K562 (cell line): ENCODE results near the gene CACNA1S. TPM values are rescaled to one million over a fixed set of nuclear protein-coding genes. Genes with fewer than 3 reads are reported as not detected.

ENCODE experiments used
- ATAC-seq: fragments of 200-7000 bp; cut with Tn5 transposase; 3 replicates; pipeline ENCODE4 v1.9.1; 2020; ENCODE audit warnings: moderate library complexity
- BruUV-seq: library from RNA; stranded (reverse); fragments of 400-500 nt; replicated peaks from 2 replicates; lab custom pipeline; 2021; lab: Mats Ljungman, UMichigan
- CTCF ChIA-PET: fragments of 300-600 bp; formaldehyde crosslinking; extraction: SDS; loops from one replicate; lab custom pipeline; 2021; ENCODE audit warnings: low intra/inter-chr PET ratio; lab: Yijun Ruan, JAX
- POLR2A ChIA-PET: fragments of 300-600, 350-650 bp; sonication (Branson Sonifier 250); formaldehyde crosslinking; extraction: SDS; loops from one replicate; lab custom pipeline; 2021; ENCODE audit warnings: antibody characterized with exemption, inconsistent platforms; lab: Yijun Ruan, JAX
- DNase-seq, 4 experiments: peaks; one replicate each; pipeline versions ENCODE4 v3.0.0 to v3.0.0-alpha.2; 2011 to 2018; ENCODE audit warnings: low spot score in 3 of 4, mixed read lengths in 3 of 4; ENCODE audit errors: extremely low read depth in 1 of 4
- FAIRE-seq: peaks from 2 replicates; lab custom pipeline; 2011; peaks lifted over from hg19 to GRCh38; lab: Jason Lieb, UNC
- H2AFZ ChIP-seq: 2 replicates; pipeline ENCODE4 v1.6.0; 2011; ENCODE audit warnings: low read depth, low read length, control low read depth, inconsistent platforms
- H3K27ac ChIP-seq: fragments of 200-600 bp; 3 replicates; pipeline ENCODE4 v1.8.0; 2011; ENCODE audit warnings: low read depth, mild to moderate bottlenecking, control low read depth, inconsistent platforms, low read length, moderate library complexity, mixed read lengths; ENCODE audit errors: extremely low read depth
- H3K27me3 ChIP-seq, 2 experiments: fragments of 300-600 bp in 1 of 2; 2 replicates in 1 of 2; 3 replicates in 1 of 2; pipeline versions ENCODE4 v1.6.0 to v1.8.0; 2011; ENCODE audit warnings: inconsistent platforms in 2 of 2, low read length in 2 of 2, mild to moderate bottlenecking in 1 of 2, mixed read lengths in 1 of 2, moderate library complexity in 1 of 2; ENCODE audit not compliant: control insufficient read depth in 2 of 2, insufficient read depth in 2 of 2
- H3K36me3 ChIP-seq: fragments of 300-600 bp; 3 replicates; pipeline ENCODE4 v1.8.0; 2011; ENCODE audit warnings: mild to moderate bottlenecking, low read length, inconsistent platforms; ENCODE audit not compliant: control insufficient read depth, insufficient read depth
- H3K4me1 ChIP-seq, 2 experiments: fragments of 200-600 bp in 1 of 2; replicated peaks in 1 of 2; 2 replicates in 1 of 2; 3 replicates in 1 of 2; pipeline versions ENCODE4 v1.5.1 to v1.8.0; 2011; ENCODE audit warnings: inconsistent platforms in 2 of 2, low read length in 2 of 2, mild to moderate bottlenecking in 1 of 2, mixed read lengths in 1 of 2, moderate library complexity in 1 of 2; ENCODE audit not compliant: control insufficient read depth in 2 of 2, insufficient read depth in 2 of 2
- H3K4me2 ChIP-seq: 2 replicates; pipeline ENCODE4 v1.6.1; 2011; ENCODE audit warnings: low read length, control low read depth, inconsistent platforms, mixed read lengths; ENCODE audit not compliant: insufficient read depth
- H3K4me3 ChIP-seq: fragments of 200-600 bp; sonication (generic), shearing (Covaris generic); 2 replicates; pipeline ENCODE4 v1.5.1; 2016; ENCODE audit warnings: control low read depth, inconsistent platforms
- H3K79me2 ChIP-seq: fragments of 200-600 bp; 3 replicates; pipeline ENCODE4 v1.8.0; 2011; ENCODE audit warnings: low read length, inconsistent platforms; ENCODE audit not compliant: control insufficient read depth, insufficient read depth
- H3K9ac ChIP-seq, 2 experiments: 2 replicates each; pipeline versions ENCODE4 v1.6.0 to v1.6.1; 2011; ENCODE audit warnings: low read depth in 2 of 2, low read length in 2 of 2, control low read depth in 1 of 2, inconsistent platforms in 1 of 2, mild to moderate bottlenecking in 1 of 2, mixed read lengths in 1 of 2; ENCODE audit not compliant: insufficient read depth in 1 of 2
- H3K9me1 ChIP-seq: one replicate; pipeline ENCODE4 v1.6.0; 2011; ENCODE audit warnings: inconsistent platforms, mild to moderate bottlenecking, low read length, moderate library complexity; ENCODE audit not compliant: control insufficient read depth, insufficient read depth
- H3K9me3 ChIP-seq: replicated peaks from 2 replicates; pipeline ENCODE4 v1.5.1; 2011; ENCODE audit warnings: low read depth, low read length, inconsistent platforms; ENCODE audit not compliant: control insufficient read depth, insufficient read depth
- H4K20me1 ChIP-seq: replicated peaks from 2 replicates; pipeline ENCODE4 v1.6.1; 2011; ENCODE audit warnings: low read length, inconsistent platforms, mixed read lengths; ENCODE audit not compliant: control insufficient read depth, insufficient read depth
- NRF1 ChIP-seq, 2 experiments: fragments of 450-650 bp; IDR thresholded peaks in 1 of 2; conservative IDR thresholded peaks in 1 of 2; 2 replicates each; pipeline ENCODE4 v1.6.1; 2014; ENCODE audit warnings: mild to moderate bottlenecking in 2 of 2
- ZNF134 ChIP-seq: fragments of 250-450 bp; sonication (Bioruptor Pico); conservative IDR thresholded peaks from 2 replicates; pipeline ENCODE4 v1.4.0; 2020
- WGBS: fragments of 100-300 bp; shearing (Covaris generic); methylation state at CpG from one replicate; pipeline ENCODE4 v1.1.6; 2016; ENCODE audit warnings: low coverage, mixed read lengths; ENCODE audit not compliant: insufficient coverage; ENCODE audit errors: missing lambda C conversion rate; 5-methylcytosine and 5-hydroxymethylcytosine counted together
- in situ Hi-C: fragments of 300-500 bp; cut with MboI; formaldehyde crosslinking; loops from 4 replicates; pipeline ENCODE4 v1.15.0; 2018; ENCODE audit warnings: inconsistent platforms, mixed read lengths
- intact Hi-C: fragments of 100-400 bp; cut with micrococcal nuclease; formaldehyde crosslinking; loops from 2 replicates; pipeline ENCODE4 v1.14.2; 2022
- polyA plus RNA-seq, 8 experiments: library from polyadenylated mRNA; depleted of rRNA in 4 of 8; stranded (reverse) in 5 of 8; unstranded in 3 of 8; fragments of >200 nt; fragmentation: Nextera tagmentation in 2 of 8; fragmentation: Illumina TruSeq in 1 of 8; extraction: Ambion mirVana in 2 of 8; extraction: Trizol in 1 of 8; gene quantifications; 2 replicates each; pipeline versions ENCODE4 v1.2.1 to v1.2.3, GENCODE V29; 2011 to 2014; ENCODE audit warnings: inconsistent platforms in 1 of 8, missing spikeins in 1 of 8
- total RNA-seq, 7 experiments: library from RNA; depleted of rRNA in 6 of 7; stranded (reverse); fragments of >200 nt in 6 of 7; fragmentation: Illumina TruSeq in 2 of 7; extraction: Trizol in 2 of 7; gene quantifications; 2 replicates each; pipeline versions ENCODE4 v1.2.1 to v1.2.3, GENCODE V29; 2011 to 2021; ENCODE audit warnings: low replicate concordance in 1 of 7
- TF ChIP-seq, protein P1 (sequence below): sonication (generic); formaldehyde crosslinking; IDR thresholded peaks from 2 replicates; pipeline ENCODE4 v1.9.0; 2022; ENCODE audit warnings: mild to moderate bottlenecking, missing genetic modification reagents
- TF ChIP-seq, protein P2 (sequence below): sonication (generic); formaldehyde crosslinking; IDR thresholded peaks from 2 replicates; pipeline ENCODE4 v1.9.0; 2022; ENCODE audit warnings: mild to moderate bottlenecking, missing genetic modification reagents

CACNA1S gene
- total and polyA plus RNA-seq, 9 of the 15 experiments (the other 6 are each of a cell fraction or from before 2014, with no cell fraction given) = not detected

DNA sequence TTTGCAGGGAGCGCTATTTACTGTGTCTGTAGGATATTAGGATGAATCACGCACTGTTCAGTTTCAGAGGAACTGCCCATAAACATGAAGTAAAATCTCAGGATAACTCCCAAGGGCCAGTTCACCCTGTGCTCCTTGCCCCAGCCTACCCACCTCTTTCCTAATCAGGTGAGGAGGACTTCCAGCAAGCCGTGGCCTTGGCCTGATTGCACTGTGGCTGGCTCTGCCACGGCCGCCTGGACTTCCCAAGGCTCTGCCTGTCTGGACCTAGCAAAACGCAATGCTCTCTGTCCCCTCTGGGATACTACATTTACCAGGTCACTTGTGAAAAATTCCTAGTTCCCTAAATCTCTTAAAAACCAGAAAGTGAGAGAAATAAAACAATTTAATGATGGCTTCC is 22.2 kb upstream of the CACNA1S start:
- CTCF ChIA-PET = no interaction called here
- no peak for DNase-seq
- Histone ChIP-seq H3K27me3 (peaks cover 7 to 10% of the 10 kb centered on the region in 2 experiments), H4K20me1 (peaks cover 13% of the 10 kb centered on the region), H3K4me2 (no peak overlapping the region), H2AFZ (no peak overlapping the region), H3K36me3 (peaks cover 41% of the 10 kb centered on the region; the same call in 2 of the 3 replicates)
- FAIRE-seq = no peak
- no TSS peak for BruUV-seq
- ATAC-seq = no peak
- POLR2A ChIA-PET = interaction anchor here (0.6 to 1.1 kb wide), 3 partner anchors 8 to 20 kb away, joined by 3 to 5 read pairs (median 4); partner anchors contain the start of gene TMEM9
- TF ChIP-seq NRF1 (conservative IDR thresholded peaks at IDR 0.05 in 1 of 2, IDR thresholded peaks at IDR 0.05 in 1 of 2) = no peak
- TF ChIP-seq, protein P1, sequence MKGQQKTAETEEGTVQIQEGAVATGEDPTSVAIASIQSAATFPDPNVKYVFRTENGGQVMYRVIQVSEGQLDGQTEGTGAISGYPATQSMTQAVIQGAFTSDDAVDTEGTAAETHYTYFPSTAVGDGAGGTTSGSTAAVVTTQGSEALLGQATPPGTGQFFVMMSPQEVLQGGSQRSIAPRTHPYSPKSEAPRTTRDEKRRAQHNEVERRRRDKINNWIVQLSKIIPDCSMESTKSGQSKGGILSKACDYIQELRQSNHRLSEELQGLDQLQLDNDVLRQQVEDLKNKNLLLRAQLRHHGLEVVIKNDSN (CRISPR knock-in tag) = no peak
- peak; percentile 85 for TF ChIP-seq ZNF134 (CRISPR knock-in tag)
- TF ChIP-seq, protein P2, sequence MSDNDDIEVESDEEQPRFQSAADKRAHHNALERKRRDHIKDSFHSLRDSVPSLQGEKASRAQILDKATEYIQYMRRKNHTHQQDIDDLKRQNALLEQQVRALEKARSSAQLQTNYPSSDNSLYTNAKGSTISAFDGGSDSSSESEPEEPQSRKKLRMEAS = no peak
- TF ChIP-seq, all 486 proteins: peak for 1
- intact Hi-C loops = loop anchor here (5.0 kb wide), 1 partner anchor 88 kb away; no protein-coding TSS in a partner anchor
- 71% methylated on average over 6 of the region's 6 CpGs for WGBS
- Histone ChIP-seq H3K9me1 (no peaks in the 10 kb centered on the region), H3K9me3 (no peaks in the 10 kb centered on the region), H3K79me2 (no peaks in the 10 kb centered on the region), H3K4me1 (no peaks in the 10 kb centered on the region), H3K4me3 (no peak overlapping the region), H3K27ac (no peak overlapping the region), H3K9ac (no peak overlapping the region)
- in situ Hi-C loops = no loop called here
